Measurements from ENCODE around the gene RAE1. TPM values are rescaled to one million over a fixed set of nuclear protein-coding genes. Genes with fewer than 3 reads are reported as not detected.

The RAE1 gene
- total and polyA plus RNA-seq, 7 donors = 9.1 to 23.6 (median 14.7) TPM

DNA sequence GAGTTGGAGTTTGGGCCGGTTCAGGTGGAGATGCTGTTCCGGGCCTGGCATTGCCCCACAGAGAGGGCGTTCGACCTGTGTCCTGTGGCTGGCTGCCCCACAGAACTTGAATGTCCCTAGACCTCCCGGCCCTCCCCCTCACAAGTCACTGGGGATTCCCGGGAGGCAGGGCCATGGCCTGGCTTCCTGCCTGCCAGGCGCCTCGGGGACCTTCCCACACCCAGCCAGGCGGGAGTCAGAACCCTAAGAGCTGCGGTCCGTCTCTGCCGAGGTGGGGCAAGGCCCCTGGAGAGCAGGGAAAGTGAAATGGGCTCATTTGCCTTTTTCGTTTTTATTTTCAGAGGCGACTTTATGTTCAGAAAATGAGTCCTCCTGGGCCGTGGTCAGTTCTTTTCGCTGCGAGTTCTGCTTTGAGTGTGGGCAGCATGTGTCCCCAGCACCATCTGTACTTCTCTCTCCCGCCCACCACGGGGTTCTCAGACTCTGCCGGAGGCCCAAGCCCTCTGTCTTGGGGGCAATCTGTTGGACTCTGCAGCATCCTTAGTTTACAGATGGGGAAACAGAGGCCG is 48.6 kb downstream of the RAE1 start:
- Histone ChIP-seq H3K9me3 (no peaks in the 10 kb centered on the region), H3K4me1 (peaks cover 89% of the 10 kb centered on the region), H3K27me3 (ENCODE audit: insufficient read depth in 3 of 3, low read length in 2 of 3) (no peaks in the 10 kb centered on the region), H3K36me3 (ENCODE audit: insufficient read depth in 1 of 2, low read depth in 1 of 2) (peaks cover 4 to 53% of the 10 kb centered on the region in 2 donors), H3K27ac (peak overlapping the region; percentile 92), H3K4me3 (peak overlapping the region; percentile 77)
- peak; percentile 41 to 76 for DNase-seq
- WGBS, 3 donors = 20 to 39% (median 23%) methylated on average over 20 to 21 of the region's 21 CpGs
- peak in 3 of 4 donors; percentile 20 to 25 (median 24) for ATAC-seq
- TF ChIP-seq, protein P1, sequence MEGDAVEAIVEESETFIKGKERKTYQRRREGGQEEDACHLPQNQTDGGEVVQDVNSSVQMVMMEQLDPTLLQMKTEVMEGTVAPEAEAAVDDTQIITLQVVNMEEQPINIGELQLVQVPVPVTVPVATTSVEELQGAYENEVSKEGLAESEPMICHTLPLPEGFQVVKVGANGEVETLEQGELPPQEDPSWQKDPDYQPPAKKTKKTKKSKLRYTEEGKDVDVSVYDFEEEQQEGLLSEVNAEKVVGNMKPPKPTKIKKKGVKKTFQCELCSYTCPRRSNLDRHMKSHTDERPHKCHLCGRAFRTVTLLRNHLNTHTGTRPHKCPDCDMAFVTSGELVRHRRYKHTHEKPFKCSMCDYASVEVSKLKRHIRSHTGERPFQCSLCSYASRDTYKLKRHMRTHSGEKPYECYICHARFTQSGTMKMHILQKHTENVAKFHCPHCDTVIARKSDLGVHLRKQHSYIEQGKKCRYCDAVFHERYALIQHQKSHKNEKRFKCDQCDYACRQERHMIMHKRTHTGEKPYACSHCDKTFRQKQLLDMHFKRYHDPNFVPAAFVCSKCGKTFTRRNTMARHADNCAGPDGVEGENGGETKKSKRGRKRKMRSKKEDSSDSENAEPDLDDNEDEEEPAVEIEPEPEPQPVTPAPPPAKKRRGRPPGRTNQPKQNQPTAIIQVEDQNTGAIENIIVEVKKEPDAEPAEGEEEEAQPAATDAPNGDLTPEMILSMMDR (IDR thresholded peaks at IDR 0.05) = no peak
- intact Hi-C loops (cut with DNase I) = loop anchor here (2.0 to 5.0 kb wide), 2 partner anchors 35 to 38 kb away; no protein-coding TSS in a partner anchor

DNA sequence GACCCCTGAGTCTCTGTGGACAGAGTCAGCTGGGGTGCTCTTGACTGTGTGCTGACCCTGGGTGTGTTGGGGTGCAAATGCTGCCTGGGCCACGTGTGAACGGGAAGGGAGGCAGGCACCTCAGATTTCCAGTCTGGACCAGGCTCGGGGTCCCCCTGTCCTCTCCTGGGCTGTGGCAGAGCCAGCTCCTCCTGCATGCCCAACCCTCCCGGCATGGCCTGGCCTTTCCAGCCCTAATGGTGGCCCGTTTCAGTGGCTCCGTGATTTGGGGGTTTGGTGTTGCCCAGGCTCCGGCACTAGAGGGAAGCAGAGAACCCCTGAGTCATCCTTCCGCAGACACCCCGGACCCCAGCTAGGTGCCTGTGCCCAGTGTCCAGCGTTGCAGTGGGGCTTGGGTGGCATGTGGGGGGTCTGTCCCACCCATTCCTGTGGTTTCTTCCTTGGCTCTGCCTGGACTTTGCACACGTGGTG is 49.2 kb downstream of the RAE1 start:
- TF ChIP-seq, protein P1 (IDR thresholded peaks at IDR 0.05) = no peak
- ATAC-seq = peak in 1 of 4 donors; percentile 12
- DNase-seq = peak; percentile 14 to 58
- intact Hi-C loops (cut with DNase I) = no loop called here
- Histone ChIP-seq H3K4me1 (peaks cover 91% of the 10 kb centered on the region), H3K4me3 (peak overlapping the region; percentile 77), H3K9me3 (no peaks in the 10 kb centered on the region), H3K27ac (peak overlapping the region; percentile 92), H3K36me3 (ENCODE audit: insufficient read depth in 1 of 2, low read depth in 1 of 2) (peaks cover 4 to 59% of the 10 kb centered on the region in 2 donors), H3K27me3 (ENCODE audit: insufficient read depth in 3 of 3, low read length in 2 of 3) (no peaks in the 10 kb centered on the region)
- 35 to 69% (median 45%) methylated on average over 11 of the region's 11 CpGs for WGBS, 3 donors

DNA sequence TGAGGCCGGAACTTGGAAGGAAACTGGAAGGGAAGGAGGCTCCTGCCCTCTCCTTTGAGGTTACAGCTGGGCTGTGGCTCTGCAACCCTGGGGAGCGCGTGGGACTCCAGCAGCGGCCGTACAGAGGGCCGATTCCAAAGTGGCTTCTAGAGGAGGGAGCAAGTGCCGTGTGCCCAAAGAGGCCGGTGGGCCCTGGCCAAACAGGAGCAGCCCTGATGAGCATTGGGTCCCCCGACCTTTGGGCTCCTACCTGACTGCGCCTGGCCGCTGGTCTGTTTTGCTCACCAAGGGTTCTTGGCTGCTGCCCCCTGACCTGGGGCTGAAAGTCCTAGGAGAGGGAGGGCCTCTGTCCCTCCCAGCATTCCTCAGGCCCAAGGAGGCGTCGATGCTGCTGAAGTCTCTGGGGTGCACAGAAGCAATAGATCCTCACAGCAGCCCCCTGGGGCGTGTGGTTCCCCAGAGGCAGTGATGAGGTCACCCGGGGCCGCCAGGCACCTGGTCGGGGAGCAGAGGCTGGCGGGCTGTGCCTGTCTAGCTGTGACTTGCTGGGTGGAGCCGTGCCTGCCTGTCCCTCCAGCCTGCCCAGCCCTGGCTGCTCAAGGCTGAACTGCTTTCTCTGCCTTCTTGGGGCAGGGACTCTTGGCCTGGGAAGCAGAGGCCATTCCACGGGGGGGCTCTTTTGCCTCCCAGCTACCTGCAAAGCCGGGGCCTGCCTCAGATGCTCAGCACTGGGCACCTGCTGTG is 49.9 kb downstream of the RAE1 start:
- WGBS, 3 donors = 37 to 71% (median 44%) methylated on average over 21 of the region's 21 CpGs

DNA sequence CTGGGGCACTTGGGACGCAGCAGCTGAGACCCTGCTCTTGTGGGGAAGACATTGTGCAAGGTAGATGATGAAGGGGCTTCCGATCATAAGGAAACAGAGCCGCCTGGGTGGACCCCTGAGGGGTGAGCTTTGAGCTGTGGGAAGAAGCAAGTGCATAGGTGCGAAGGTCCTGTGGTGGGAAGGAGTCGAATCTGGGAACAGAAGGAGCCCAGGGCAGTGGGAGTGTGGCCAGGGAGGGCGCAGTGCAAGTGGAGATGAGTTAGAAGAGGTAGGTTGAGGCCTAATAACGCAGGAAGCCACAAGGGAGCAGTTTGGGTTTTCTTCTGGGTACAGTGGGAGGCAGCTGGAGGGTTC is 50.5 kb downstream of the RAE1 start:
- Histone ChIP-seq H3K27me3 (ENCODE audit: insufficient read depth in 3 of 3, low read length in 2 of 3) (no peaks in the 10 kb centered on the region), H3K36me3 (ENCODE audit: insufficient read depth in 1 of 2, low read depth in 1 of 2) (peaks cover 4 to 65% of the 10 kb centered on the region in 2 donors), H3K27ac (peak overlapping the region; percentile 92), H3K4me1 (peaks cover 89% of the 10 kb centered on the region), H3K4me3 (peak overlapping the region; percentile 77), H3K9me3 (no peaks in the 10 kb centered on the region)
- no peak for ATAC-seq
- 91 to 98% (median 97%) methylated on average over 7 of the region's 7 CpGs for WGBS, 3 donors
- TF ChIP-seq, protein P1 (IDR thresholded peaks at IDR 0.05) = no peak
- intact Hi-C loops (cut with DNase I) = no loop called here
- DNase-seq = no peak

More for the DNA sequence above, 49.9 kb downstream of the RAE1 start:
- intact Hi-C loops (cut with DNase I) = no loop called here
- Histone ChIP-seq H3K4me3 (peak overlapping the region; percentile 77), H3K27me3 (ENCODE audit: insufficient read depth in 3 of 3, low read length in 2 of 3) (no peaks in the 10 kb centered on the region), H3K36me3 (ENCODE audit: insufficient read depth in 1 of 2, low read depth in 1 of 2) (peaks cover 4 to 65% of the 10 kb centered on the region in 2 donors), H3K9me3 (no peaks in the 10 kb centered on the region), H3K4me1 (peaks cover 89% of the 10 kb centered on the region), H3K27ac (peak overlapping the region; percentile 92)
- DNase-seq (peak; percentile 11 to 69), ATAC-seq (peak in 3 of 4 donors; percentile 11 to 32 (median 23))
- TF ChIP-seq, protein P1 (IDR thresholded peaks at IDR 0.05) = no peak
